Stimulated activated CD8-positive, alpha-beta memory T cell treated with anti-CD3 and anti-CD28 coated beads, Interleukin-15, amount 100 ng/mL, for 4 hours (primary cell): Measurements from ENCODE around the gene SRSF9.
"Not testable (repeated sequence)": the region's sequence is repeated elsewhere in the genome, so short reads cannot be mapped to it uniquely, and the experiment has no call there.

Source experiments
- DNase-seq, 2 donors: peaks; one replicate each; pipeline ENCODE4 v3.0.0-alpha.2; 2020; ENCODE audit warnings: low read depth in 2 of 2

SRSF9 gene

GRCh38 chr12:120469450-120470149 lies at the start of gene SRSF9:
SRSF9 (minus strand) TSS chr12:120469748; CDS start chr12:120469609, 139 bp downstream.
- DNase-seq, result peak; percentile 94 to 95

GRCh38 chr12:120519324-120519723 lies 49.8 kb upstream of the SRSF9 start:
- not testable (repeated sequence) for DNase-seq

- DNase-seq, result no peak
Observed at GRCh38 chr12:120515496-120515895, 45.9 kb upstream of the SRSF9 start.

GRCh38 chr12:120514002-120514401 lies 44.5 kb upstream of the SRSF9 start:
- DNase-seq, result no peak

- no peak for DNase-seq
Observed at GRCh38 chr12:120508537-120508936, 39.0 kb upstream of the SRSF9 start.

- DNase-seq, result no peak
Observed at GRCh38 chr12:120504587-120504986, 35.0 kb upstream of the SRSF9 start.

GRCh38 chr12:120500581-120500980 lies 31.0 kb upstream of the SRSF9 start:
- no peak for DNase-seq

- no peak for DNase-seq
Observed at GRCh38 chr12:120498870-120499515, 29.4 kb upstream of the SRSF9 start.

- no peak for DNase-seq
Observed at GRCh38 chr12:120497524-120498150, 28.1 kb upstream of the SRSF9 start.

- peak; percentile 18 to 24 for DNase-seq
Observed at GRCh38 chr12:120496413-120497340, 27.1 kb upstream of the SRSF9 start.

- peak; percentile 92 to 93 for DNase-seq
Observed at GRCh38 chr12:120495731-120496412, 26.3 kb upstream of the SRSF9 start, which contains the start of gene DYNLL1. DYNLL1 (plus strand) TSS chr12:120496113; CDS start chr12:120496422, 309 bp downstream.

- DNase-seq, result no peak
Observed at GRCh38 chr12:120495186-120495730, 25.7 kb upstream of the SRSF9 start.

GRCh38 chr12:120490833-120491512 lies 21.4 kb upstream of the SRSF9 start:
- no peak for DNase-seq

GRCh38 chr12:120490325-120490724 lies 20.8 kb upstream of the SRSF9 start:
- no peak for DNase-seq

GRCh38 chr12:120489018-120489417 lies 19.5 kb upstream of the SRSF9 start:
- no peak for DNase-seq

- no peak for DNase-seq
Observed at GRCh38 chr12:120488057-120488640, 18.6 kb upstream of the SRSF9 start.

- DNase-seq, result not testable (repeated sequence)
Observed at GRCh38 chr12:120487552-120487951, 18.0 kb upstream of the SRSF9 start.

GRCh38 chr12:120485961-120486881 lies 16.7 kb upstream of the SRSF9 start:
- no peak for DNase-seq

- DNase-seq, result no peak
Observed at GRCh38 chr12:120483621-120484020, 14.1 kb upstream of the SRSF9 start.
